ENCODE results near the gene SPACA9.

SPACA9 gene

DNA sequence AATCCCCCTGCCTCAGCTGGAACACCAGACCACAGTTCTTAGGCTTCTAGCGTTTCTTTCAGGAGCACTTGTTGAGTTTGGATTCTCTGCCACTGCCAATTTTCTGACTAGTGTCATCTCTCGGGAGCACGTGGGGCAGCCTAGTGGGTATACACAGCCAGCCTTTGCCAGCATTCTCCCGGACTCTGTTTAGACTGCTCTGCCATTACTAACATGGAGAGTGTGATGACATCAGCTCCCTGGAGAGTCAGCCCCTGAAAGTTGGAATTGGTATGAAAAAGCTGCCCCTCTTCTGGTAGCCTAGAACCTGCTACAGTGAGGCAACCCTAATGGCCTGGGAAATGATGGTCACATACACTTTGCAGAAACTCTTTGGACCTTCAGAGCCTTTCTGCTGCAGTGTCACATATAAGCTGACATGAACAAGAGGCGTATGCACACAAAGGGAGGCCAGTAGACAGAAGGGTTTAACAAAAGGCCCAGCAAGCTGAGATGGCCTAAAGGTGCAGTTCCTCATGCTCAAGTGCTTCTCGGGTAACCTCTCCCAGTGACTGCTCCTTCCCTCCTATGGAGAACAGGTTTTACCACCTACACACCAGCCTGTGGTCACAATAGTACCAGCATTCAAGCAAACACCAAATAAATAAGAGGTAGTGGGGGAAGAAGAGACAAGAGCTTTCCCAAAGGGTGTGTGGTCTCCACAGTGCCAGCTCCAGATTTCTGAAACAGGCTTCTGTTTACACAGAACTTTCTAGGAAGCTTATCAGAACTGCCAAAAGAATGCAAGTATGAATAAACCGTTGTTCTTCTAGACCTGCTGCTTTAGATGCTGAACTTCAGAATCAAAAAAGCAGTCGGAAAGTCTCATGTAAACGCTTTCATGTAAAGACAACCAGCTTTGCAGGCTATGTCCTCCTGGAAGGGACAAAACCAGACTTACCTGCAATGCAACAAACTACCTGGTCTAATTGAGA lies 16.5 kb downstream of the SPACA9 start:
- no peak for DNase-seq

DNA sequence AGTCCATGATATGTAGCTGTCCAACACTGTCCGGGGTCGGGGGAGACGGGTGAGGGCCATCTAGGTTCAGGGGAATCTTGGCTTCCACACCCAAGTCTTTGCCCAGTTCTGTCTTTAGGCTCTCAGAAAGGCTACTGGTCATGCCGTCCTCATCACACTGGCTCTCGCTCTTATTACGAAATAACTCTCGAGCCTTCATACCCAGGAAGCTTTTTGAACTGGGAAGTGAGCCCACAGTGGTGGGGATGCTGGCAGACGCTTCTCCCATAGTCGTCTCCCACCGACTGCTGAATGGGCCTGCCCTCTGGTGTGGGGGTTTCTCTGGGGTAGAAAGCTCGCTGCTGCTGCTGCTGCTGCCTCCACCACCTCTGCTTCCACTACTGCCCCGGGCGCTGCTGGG lies 17.6 kb downstream of the SPACA9 start:
- DNase-seq: no peak

DNA sequence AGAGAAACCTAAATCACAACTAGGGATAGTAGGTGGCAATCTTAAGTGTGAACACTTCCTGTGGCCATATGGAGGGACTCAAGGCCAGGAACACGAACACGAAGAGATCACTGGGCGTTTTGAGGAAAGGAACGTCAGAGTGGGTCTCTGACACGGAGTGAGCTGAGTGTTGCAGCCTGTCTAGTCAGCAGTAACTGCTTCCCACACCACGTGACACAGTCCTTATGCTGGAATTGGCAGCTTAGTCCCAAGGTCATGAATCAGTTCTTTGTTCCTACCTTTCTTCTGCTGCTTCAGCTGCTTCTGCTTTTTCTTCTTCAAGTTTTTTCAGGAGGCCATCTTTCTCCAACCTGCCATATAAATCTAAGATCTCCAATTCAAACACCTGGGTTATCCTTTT lies 18.2 kb downstream of the SPACA9 start:
- no peak for DNase-seq

DNA sequence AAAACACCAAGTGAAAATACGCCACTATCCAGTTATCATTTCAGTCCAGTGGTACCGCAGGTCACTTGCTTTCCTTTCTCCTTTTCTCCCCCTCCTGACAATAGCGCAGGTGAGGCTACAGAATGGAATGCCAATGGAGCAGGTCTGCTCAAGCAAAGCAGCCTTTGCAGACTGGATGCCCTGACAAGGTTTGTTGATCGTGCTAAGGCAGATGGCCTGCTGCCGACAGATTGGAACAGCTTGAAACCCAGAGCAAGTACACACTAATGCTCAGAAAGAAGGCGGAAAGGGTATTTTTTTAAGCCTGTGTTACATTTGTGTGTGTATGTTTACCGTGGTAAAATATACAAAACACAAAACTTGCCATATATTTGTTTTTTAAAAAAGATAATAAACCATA lies 19.4 kb downstream of the SPACA9 start:
- no peak for DNase-seq

DNA sequence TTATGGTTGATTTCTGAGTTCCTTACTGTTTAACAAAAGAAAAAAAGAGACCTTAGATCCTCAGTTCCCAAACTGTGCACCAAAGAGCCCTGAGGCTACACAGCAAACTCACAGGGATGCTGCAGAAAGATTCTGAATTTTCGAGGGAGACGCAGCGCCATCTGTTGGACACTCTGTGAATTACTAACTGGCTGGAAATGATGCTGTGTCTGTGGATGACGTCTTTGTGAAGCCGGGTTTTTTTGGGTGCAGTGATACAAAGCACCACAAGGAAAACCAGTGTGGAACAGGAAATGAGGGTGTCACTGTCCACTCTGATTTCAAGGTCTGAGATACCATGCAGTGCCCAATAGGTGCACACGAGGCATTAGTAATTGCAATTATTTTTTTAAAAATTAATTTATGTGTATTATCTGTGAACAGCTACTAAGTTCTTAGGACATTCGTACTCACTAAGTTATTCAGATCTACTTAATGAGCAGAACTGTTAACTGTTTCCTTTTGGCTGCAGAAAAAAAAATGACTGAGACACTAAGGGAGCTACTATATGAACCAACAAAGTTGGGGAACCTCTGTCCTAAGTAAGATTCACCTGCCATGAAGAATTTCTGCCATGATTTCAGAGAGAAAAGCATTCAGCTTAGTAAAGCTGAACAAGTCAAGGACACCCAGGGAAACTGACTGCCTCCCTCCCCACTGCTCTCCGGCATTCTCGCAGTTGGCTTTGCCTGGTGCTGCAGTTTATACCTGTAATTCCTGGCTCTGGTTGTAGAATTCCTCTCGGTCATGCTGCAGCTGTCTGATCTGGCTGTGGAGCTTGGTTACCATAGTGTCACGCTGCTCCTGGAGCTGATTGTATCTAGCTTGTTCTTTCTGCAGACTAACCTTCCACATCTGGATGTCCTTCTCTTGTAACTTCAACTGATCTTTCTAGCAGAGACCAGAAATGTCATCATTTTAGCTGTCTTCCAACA lies 23.4 kb downstream of the SPACA9 start:
- peak; percentile 86 for DNase-seq

DNA sequence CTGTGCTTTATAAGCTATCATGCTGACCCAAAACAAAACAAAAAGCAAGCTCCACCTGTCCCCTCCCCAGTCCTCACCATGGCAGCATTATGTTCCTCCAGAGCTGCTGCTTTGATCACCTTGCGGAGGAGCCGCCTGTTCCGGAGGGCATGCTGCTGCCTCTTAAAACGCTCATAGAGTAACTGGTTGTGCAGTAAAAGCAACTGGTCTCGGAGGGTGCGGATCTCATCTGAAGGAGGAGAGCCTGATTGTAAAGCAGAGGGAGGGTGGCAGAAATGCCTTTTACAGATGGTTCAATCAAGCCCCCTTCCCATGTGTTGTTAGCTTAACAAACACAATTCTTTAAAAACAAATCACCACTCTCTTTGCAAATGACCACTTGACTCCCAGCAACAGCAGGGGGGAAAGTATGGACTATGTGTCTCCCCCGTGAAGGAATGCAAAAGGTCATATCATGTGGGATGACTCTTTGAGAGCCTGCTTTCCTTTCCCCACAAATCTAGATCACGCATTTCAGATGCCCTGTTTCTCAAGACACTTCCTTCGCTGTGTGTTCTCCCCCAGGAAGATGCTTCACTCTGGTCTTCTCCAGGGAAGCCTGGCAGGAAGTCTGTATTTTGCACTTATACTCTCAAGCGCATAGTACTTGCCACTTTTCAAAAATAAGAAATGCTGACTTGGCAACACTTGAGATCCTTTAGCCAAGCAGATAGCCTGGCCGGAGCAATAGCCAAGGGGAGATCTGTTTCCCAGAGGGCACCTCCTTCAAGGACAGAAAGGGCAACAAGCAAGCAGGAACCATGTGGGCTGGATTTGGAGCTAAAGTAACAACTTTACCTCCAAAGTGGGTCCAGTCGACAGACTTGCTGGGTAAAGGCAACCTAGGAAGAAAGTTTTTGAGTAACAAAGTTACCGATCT lies 25.1 kb downstream of the SPACA9 start:
- no peak for DNase-seq

DNA sequence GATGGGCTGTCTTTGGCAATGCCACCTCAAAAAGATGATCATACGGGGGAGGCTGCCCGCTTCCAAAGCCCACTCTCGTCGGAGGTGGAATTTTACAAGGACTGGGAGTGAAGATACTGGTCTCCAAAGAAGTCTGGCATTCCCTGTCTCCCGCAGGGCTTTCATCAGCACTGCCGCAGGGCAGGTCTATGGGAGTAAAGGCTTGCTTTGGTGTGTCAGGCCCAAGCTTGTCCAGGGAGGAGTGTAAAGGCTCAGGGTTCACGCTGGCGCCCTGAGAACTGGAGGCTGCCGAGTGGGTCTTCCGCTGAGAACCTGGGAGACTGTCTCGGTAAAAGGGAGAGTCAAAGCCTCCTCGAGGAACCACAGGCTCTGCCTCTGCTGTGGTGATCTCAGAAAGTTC lies 27.0 kb downstream of the SPACA9 start:
- no peak for DNase-seq

DNA sequence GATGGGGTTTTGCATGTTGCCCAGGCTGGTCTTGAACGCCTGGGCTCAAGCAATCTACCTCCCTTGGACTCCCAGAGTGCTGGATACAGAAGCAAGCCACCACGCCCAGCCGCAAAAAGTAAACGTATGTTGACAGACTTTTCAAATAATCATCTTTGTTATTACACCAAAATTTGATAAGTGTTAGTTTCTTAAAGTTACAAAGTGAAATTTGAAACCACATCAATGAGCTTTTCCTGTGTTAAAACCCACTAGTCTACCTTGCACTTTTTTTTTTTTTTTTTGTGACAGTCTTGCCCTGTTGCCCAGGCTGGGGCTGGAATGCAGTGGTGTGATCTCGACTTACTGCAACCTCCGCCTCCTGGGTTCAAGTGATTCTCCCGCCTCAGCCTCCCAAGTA lies 29.9 kb downstream of the SPACA9 start:
- peak; percentile 60 for DNase-seq

DNA sequence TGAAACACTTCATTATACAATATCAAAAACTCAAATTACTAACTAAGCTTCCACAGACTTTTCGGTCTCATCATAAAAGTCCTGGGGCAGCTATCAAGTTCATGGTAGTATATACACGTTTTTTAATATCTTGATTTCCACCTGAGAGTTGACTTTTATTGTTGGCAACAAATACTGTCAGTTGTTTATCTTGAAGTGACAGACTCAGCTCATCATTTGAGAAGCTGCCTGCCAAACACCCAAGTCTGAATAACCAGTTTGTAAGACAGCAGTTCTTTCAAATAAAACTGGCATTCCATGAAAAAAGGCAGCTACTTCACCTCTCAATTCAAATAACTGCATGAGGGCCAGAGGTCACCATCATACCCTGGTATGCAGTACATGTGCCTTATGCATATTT lies 30.6 kb downstream of the SPACA9 start:
- no peak for DNase-seq

DNA sequence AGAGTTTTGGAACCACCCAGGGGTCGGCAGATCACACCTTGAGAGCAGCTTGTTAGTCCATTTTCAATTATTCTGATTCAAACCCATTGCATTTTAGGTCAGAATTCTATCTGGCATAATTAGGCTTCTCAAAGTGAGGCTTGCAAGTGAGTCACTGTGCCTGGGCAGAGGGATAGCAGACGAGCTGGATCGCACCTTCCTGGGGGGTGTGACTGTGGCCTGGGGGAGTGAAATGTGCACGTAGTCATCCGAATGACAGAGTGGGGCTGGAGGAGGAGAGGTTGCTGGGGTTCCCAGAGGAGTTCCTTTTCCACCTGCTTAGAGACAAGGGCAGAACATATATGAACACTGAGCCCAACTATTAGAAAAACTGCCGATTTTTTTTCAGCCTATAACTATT lies 31.7 kb downstream of the SPACA9 start:
- DNase-seq: no peak

DNA sequence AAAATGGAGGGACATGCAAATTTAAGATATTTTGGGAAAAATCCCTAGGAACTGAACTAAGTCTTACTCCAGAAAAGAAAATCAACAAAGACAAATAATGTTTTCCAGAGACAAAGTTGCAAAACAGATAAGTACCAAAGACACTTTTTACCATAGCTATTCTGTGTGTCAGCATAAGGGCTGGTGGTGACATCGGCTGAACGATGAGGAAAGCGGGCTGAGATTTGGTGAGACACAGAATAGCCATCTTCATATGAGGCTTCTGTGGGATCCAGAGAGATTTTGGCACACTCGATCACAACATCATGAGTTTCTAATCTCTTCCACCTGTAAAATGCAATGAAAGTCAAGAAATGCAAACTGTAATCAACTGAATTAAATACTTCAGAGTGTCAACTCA lies 33.4 kb downstream of the SPACA9 start:
- no peak for DNase-seq

DNA sequence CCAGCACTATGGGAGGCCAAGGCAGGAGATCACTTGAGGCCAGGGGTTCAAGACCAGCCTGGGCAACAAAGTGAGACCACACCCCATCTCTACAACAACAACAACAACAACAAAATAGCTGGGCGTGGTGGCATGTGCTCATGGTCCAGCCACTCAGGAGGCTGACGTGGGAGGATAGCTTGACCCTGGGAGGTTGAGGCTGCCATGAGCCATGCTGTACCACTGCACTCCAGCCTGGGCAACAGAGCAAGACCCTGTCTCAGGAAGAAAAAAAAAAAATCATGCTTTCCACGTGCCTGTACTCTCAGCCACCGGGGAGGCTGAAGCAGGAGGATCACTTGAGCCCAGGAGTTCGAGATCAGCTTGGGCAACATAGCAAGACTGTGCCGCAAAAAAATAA lies 36.2 kb downstream of the SPACA9 start:
- no peak for DNase-seq

DNA sequence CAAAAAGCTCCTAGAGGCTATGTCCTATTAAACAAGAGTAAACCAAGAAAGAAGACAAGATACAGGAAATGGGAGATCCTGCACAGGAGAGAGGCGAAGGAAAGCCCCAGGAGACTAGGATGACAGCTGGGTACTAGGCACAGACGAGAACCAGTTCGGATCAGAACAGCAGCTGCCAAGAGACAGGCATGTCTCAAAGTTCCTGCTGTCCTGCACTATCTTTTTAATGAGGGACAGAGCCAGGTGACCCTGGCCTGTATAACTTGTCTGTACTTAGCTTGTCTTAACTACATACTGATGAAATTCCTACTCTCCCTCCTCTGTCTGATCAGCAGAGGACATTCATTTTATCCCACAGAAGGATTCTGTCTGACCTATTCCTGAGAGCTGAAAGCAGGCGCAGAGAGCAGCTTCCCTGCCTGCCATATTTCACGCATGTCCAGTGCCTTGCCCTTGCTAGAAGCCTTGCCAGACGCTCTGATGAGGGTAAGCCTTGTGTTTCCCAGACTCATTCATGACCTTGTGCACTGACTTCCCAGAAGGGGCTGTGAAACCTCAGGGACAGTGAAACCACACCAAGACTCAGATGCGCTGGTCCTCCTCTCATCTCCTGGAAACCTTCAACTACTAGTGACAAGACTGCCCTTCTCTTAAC lies 41.0 kb downstream of the SPACA9 start:
- DNase-seq: no peak

DNA sequence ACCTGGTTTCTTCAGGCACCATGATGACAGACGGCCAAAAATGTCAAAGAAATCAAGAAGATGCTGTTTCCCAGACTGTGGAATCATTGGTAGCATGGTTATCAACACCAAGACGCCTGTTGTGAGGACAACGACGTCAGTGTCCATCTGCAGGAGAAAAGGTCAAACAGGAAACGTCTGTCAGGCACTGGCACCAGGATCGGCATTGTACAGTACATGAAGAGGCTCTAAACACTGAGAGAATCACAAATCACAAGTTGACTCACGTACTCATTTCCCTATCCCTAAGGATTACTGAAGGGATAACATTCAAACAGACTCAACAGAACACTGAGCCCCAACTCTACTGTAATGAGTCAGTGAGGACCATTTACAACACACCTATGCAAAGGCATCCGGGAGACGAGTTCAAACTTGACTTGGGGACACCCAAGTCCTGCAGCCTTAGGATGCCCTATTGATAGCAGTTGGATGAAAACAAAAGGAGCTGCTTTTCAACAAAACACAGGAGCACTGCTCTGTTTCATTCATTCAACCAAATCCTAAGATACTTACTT lies 44.7 kb downstream of the SPACA9 start:
- no peak for DNase-seq

DNA sequence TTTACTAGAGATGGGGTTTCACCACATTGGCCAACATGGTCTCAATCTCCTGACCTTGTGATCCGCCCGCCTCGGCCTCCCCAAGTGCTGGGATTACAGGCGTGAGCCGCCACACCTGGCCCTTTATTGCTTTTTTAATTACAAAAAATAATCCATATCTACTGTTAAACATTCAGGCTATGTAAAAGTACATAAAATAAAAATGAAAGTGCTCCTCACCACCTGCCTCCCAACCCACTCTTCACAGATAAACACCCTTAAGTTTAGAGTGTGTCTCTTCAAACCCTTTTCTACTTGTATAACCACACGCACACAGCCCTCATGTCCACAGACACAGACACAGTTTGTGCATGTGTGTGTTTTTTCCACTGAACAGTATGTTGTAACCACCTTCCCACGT lies 49.0 kb downstream of the SPACA9 start:
- DNase-seq: no peak

DNA sequence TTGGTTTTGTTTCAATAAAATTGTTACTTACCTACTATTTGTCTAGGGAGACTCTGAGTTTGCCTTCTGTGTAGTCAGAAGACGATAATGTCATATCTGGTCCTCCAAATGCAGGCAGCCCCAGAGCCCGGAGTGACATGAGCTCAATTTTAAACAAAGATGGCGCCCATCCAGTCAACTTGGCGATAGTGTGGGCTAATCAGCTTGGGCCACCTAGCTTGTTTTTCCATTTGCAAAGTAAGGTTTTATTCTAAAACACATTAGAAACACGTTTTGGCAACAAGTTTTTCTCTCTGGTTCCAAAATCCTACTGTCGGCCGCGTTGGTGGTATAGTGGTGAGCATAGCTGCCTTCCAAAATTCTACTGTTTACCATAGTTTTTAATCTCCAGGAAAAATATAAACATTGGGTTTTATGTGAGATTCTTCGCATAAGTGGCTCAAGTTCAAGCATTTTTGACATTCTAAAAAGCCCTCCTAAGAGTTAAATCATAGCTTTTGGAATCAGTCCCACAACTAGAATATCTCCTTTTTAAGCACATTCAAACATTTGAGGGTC lies 52.6 kb downstream of the SPACA9 start:
- no peak for DNase-seq

DNA sequence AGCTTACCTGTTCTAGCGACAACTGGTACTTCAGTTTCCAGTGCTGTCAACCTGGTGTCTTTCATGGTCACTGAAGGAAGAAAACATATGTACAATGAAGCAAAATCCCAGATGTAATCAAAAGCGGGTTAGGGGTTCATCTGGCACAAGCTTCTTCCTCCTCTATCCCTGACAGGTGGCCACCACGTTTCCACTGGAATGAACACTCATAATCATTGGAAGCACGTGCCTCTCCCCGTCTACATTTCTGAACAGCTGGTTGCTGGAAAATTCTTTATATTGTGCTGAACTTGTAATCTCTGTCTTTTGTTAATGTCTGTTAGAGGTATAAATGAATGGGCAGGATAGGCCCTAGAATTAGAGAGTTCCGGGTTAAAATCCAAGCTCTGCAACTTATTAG lies 56.3 kb downstream of the SPACA9 start:
- no peak for DNase-seq

DNA sequence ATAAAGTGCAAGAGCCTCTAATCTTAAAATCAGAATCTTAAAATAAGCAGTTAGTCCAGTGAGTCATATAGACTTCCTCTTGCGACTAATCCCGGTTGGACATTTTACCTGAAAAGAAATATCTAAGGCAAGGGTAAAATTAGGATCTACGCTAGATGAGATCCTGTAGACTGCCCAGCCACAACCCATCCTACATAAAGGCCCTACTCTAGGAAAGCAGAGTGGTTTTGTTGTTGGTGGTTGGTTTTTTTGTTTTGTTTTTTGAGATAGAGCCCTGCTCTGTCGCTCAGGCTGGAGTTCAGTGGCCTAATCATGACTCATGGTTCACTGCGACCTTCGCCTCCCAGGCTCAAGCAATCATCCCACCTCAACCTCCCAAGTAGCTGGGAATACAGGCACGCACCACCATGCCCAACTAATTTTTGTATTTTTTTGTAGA lies 58.8 kb downstream of the SPACA9 start:
- DNase-seq: no peak

DNA sequence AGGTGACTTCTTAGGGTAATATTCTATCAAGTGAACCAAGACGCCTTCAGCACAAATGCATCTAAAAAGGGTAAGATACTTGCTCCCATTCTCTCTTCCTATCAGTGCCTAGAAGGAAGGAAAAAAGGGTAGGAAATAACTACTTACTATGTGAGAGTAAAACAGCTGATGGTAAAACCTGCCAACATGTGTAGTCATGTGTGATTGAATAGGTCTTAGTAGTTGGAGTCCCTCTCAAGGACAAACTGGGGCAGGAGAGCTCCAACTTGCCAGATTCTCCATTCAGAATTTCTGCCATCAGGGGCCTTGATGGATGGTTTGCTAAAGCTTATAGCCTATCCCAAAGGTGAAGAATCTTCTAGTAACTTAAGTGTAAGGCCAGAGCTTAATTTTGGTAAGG lies 60.5 kb downstream of the SPACA9 start:
- no peak for DNase-seq

Data from CD4-positive, alpha-beta T cell treated with Interleukin-17A for 1 hour (primary cell).